ENCODE data around the gene PPP1R9B.
A peak's percentile ranks its signal among the peaks of the same experiment; 100 is the strongest.

PPP1R9B gene

DNA sequence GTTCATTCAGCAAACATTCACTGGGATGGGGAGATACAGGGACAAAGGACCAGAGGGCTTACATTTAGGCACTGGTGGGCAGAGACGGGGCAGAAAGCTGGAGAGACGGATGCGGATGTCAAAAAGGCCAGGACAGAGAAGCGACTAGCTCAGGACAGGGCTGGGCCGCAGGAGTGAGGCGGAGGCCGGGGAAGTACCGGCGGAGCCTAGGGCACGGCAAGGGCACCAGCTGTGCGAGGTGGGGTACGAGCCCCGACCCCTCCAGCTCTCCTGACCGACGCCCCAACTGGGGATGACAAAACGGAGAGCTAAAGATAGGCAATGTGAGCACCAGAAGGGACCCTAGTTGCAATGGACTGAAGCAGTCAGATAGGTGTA lies 11.4 kb upstream of the PPP1R9B start:
- DNase-seq = no peak

DNA sequence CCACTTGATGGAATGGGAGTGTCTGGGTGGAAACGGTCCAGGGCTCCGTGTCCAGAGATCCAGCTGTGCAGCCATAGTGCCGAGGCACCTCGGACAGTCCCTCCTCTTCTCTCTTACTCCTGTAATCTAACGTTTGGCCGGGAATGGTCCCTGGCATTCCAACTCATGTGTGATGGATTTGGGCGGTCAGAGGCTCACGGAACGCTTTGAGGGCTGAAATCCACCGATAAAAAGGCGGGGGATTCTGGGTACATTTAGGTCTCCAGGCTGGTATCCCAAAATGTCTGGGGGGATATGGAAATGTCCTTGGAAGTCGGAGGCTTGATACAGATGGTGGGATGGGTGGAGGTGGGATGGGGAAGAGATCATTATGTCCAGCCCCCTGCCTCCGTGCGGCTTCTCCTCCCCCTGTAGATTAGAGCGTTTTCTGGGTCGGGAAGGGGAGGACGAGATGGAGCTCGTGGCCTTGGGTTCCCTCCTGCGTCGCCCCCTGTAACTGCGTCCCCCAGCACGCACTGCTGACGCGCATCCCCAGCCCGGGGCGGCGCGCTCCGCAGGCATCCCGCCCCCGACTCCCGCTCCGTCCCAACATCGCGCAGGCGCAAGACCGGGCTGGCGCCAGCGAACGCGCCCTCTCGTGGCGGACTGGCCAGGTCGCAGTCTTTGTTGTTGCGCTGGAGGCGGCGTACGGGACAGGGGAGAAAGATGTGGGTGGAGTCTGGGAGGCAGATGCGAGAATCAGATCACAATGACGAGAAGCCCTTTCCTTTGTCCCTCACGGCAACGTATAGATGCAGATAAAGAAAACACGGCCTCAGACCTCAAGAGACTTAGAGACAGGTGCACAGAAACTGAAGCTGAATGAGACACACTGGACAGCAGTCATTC lies 10.8 kb upstream of the PPP1R9B start:
- DNase-seq = peak in 57 of 58 donors; percentile 68 to 93 (median 86)

DNA sequence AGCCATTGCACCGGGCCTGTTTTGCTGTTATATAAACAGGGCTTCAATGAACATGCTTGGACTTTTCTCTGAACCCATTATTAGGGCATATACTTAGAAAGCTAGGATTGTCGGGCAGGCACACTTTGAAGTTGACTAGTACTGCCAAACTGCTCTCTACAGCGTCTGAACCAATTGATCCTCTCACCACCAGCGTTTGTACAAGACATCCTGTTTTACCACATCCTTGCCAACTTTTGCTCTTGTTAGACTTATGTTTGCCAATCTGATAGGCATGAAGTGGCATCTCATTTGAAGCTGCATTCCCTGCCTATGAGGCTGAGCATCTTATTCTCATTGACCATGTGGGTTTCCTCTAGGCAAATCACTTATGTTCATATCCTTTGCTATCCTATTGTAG lies 7.4 kb upstream of the PPP1R9B start:
- no peak for DNase-seq

DNA sequence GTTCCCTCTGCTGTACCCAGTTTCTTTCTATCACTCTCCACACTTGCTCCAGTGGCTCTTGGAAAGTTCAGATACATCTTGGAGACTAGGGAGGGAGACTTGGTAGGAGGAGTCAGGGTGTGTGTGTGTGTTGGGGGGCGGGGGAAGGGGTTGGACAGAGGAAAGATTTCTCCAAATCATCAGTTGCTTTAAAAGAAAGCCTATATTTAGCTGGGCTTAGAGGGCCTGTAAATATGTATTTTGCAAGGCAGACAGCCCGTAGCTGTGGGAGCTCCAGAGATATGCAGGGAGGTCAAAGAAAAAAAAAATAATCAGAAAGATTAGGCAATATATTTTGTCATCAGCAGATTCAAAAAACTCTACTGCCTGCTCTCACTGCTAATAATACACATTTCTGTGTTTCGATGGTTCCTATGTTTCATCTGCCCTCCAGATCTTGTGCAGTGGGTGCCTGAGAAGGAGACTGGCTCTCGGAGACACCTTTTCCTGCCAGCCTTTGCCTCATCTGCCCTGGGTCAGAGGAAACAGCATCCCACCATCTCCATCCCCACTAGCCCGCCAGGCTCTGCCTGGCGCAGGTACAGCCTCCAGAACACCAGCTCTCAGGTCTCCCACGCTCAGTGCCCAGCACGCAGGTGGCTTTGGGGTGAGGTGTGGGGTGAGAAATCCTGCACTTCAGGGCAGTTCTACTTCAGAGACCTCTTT lies 4.8 kb upstream of the PPP1R9B start:
- no peak for DNase-seq

DNA sequence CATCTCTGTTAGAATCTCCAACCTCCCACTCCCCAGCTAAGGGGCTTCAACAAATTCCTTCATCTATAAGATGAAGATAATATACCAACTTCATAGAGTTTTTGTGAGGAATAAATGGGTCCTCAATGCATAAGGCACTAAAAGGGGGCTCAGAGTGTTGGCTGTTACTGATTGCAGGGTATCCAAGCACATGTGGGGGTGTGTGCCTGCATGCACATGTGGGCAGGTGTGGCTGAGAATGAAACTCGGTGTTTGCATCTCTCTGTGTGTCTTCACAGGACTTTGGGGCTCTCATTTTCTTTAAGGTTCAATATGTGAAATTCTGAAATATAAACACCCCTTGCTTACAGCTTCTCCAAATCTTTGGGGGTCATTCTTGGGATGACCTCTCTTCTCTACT lies 4.1 kb upstream of the PPP1R9B start:
- DNase-seq = no peak

DNA sequence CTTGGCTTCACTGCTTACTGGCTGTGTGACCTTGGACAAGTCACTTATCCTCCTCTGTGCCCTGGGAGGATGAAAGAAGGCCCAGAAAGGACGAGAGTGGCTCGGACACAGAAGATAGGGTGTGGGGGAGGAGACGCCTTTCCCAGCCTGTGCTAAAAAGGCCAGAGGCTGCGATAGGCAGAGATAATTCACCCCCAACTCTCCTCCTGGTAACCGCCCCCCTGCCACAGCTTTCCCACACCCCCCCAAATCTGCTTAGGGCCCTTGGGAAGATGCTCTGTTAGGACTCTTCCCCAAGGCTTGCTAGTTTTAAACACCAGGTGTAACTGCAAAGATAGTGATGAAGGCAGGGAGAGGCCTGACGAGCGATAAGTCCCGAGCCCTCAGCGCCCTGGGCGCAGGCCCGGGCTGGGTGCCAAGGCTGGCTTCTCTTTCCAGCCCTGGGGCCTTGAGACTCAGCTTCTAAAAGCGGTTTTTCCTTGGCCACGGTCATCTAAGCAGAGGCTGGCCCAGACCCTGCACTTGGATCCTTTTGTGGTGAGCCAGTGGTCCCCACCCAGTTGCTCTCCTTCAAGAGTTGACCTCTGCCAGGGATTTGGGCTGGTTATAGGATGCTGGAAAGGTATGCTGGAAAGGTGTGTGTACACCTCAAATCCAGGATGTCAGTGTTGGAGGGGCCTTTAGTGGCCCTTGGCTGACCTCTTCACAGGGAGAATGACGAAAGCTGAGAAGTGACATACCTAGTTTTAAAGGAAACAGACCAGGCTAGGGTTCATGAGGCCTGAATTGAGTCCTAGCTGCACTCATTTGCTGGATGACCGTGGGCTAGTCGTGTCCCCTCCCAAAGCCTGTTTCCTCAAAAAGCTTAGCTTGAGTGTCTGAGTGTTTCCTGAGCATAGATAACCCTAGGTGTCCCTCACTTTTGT lies 3.4 kb upstream of the PPP1R9B start:
- DNase-seq = peak in 4 of 58 donors; percentile 17 to 30 (median 25)

DNA sequence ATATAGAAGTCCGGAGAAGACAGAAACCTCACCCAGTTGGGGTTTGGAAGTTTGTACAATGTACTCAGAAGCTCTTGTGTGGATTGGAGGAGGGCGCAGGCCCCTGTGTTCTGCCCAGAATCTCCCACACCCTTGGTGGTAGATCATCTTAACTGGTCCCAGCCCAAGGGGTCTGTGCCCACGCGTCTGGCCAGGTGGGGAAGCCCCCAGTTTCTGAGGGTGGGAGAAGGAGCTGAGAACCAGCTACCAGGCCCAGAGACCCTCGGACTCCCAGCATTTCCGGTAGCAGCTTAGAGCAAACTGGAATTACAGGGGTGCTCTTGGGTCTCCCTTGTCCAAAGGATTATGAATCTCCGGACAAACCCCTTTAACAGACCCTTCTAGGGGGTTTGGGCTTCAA lies 2.3 kb upstream of the PPP1R9B start:
- no peak for DNase-seq

DNA sequence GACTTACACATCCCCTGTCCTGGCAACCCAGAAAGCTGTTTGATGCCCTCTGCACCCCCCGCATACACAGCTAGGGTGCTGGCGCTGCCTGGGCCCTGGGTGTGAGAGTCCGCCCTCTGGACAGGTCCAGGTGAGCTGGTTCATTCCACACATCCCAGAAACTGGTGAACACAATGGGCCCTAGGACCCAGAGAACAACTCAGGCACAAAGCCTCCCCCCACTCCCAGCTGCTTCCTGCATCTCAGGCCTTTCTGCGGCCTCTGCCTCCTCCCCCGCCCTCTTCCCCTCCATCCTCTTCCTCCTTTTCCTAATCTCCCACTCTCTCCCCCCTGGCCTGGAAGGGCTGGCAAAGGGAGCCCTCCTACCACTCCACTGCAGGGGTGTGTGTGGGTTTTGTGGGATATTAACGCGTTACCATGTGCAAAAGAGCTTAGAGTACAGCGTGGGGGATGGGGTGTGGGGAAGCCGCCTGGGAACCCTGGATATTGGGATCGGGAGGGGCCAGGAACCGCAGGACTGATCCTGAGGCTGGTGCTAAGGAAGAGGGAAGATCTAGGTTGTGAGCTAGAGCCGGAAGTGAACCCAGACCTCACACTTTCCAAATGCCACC lies 1.6 kb upstream of the PPP1R9B start:
- DNase-seq = peak; percentile 34 to 92 (median 84)

DNA sequence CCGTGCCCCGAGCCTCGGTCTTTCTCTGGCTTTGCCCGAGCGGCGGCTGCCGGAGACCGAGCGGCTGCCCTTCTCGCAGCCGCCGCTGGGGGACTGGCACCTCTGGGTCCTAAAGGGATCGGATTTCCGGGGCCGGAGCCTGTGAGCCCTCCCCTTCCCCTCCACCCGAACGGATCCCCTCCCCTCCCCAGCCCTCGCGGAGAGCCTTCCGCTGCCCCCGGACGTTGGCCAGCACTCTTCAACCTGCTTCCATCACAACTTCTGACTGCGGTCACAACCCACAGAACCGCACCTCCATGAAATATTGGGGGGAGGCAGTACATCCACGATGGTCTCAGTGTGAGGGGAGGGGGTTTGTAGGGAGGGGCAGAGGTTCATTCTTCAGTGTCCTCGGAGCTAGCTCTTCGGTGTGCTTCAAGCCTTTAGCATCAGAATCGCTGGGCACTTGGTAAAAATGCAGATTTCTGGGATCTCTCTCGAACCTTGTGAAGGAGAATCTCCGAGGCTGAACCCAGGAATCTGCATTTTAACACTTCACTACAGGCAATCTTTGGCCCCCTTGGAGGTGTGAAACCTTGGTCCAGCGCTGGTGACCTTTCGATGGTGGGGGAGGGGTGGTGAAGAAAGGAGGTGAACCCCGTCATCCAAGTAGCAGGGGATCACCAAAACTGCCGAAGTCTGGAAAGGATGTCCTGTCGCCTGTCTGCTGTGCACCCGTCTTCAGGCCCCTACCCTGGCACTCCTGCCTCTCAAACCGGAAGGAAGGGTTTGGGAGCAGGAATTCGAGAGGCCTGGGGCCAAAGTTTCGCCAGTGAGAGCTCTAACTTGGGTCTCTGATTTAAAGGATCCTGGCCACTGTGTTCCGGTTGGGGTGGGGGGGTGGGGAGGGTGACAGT lies 812 bp upstream of the PPP1R9B start:
- peak; percentile 32 to 93 (median 84) for DNase-seq

DNA sequence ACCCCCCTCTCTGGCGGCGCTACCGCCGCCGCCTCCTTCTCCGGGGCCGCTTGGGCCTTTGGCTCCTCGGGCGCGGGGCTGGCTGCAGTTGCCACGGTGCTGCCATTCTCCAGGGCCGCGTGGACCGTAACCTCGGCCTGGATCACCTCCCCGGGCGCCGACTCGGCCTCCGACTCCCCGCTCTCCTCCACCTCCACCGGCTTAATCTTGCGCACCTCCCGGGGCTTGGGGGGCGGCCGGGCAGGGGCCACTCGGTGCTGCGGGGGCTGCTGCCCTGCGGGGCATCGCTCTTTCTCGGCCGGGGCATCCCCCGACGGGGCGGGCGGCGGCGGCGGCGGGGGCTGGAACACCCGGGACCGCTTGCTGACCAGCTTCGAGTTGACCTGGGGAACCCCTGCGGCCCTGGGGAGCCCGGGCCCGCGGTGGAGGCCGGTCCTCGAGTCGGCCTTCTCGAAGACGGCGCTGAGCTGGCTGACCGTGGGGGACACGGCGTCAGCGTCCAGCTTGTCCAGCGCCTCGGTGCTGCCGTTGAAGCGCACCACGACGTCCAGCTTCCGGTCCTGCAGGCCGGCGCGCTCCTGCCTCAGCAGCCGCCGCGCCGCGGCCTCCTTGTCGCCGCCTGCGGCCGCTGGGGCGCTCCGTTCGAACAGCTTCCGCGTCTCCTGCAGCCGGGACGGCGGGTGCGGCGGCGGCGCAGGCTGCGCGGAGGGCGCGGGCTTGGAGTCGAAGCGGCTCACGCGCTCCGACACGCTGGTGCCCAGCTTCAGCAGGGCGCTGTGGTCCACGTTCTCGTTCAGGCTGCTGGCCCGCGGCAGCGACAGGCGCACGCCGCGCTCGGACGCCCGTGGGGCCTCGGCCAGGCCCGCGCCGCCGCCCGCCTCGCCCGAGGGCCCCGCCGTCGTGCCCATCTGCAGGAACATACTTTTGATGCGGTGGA lies 792 bp downstream of the PPP1R9B start:
- DNase-seq = peak in 20 of 58 donors; percentile 7 to 54 (median 28)

DNA sequence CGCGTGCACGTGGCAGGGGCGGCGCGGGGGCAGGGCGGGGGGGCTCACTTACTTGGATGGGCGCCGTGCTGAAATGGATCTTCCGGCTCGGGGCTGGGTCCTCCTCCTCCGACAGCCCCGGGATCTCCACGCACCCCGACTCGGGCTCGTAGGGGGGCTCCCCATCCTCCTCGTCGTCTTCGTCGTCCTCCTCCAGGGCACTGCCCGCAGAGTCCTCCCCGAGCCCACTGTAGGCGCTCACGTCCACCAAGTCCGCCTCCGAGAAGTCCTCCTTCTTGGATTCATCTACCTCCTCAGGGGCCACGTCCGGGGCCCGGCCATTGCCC lies 1.4 kb downstream of the PPP1R9B start:
- DNase-seq = peak in 14 of 58 donors; percentile 26 to 67 (median 40)

DNA sequence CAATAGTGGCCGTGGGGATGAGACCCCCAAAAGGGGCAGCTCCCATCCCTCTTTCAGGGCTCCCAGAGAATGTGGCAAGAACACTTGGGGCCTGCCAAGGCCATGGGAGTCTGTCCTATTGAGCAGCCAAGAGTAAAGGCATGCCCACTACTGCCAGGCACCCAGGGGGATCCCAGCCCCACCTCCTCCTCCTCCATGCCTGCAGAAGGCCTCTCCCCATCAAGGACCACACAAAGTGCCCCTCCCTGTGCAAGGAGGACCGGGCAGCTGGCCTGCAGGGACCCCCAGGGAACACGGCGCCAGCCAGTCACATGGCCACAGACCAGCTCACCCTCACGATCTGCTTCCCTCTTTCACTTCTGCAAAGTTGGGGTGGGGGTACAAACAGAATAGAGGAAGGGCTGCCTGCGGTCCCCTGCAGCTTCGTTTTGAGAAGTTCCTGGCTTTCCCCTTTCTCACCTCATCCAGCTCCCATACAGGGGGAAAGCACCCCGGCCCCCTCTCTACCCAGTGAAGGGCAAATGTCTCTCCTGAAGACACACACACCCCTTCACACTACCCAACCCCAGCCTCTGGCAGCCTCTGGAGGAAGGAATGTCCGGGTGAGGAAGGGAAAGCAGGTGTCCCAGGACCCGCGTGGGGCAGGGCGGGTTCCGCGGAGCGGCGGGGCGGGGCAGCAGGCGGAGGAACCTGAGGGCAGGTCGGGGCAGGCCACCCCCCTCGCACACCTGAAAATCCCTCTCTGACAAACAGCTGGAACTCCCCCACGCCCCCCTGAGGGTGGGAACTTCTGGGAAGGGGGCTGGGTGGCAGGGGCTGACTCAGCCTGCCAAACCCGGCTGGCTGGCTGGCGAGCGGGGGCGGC lies 2.0 kb downstream of the PPP1R9B start:
- peak in 45 of 58 donors; percentile 28 to 86 (median 60) for DNase-seq

DNA sequence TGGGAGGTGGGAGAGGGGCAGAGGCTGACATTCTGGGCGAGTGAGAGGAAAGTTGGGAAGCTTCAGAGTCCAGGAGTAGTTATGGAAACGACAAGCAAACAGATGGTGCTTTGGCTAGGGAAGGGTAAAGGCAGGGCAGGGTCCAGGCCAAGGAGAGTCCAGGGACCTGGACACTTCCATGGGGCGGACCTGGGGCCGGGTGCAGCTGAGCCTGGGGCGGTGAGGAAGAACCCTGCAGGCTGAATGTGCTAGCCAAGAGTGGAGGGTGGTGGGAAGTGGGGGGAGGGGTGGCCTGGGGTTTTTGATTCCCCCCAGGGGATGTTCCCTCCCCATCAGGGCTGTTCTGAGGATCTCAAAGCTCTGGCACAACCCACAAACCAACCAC lies 2.6 kb downstream of the PPP1R9B start:
- DNase-seq = peak in 12 of 58 donors; percentile 28 to 73 (median 64)

DNA sequence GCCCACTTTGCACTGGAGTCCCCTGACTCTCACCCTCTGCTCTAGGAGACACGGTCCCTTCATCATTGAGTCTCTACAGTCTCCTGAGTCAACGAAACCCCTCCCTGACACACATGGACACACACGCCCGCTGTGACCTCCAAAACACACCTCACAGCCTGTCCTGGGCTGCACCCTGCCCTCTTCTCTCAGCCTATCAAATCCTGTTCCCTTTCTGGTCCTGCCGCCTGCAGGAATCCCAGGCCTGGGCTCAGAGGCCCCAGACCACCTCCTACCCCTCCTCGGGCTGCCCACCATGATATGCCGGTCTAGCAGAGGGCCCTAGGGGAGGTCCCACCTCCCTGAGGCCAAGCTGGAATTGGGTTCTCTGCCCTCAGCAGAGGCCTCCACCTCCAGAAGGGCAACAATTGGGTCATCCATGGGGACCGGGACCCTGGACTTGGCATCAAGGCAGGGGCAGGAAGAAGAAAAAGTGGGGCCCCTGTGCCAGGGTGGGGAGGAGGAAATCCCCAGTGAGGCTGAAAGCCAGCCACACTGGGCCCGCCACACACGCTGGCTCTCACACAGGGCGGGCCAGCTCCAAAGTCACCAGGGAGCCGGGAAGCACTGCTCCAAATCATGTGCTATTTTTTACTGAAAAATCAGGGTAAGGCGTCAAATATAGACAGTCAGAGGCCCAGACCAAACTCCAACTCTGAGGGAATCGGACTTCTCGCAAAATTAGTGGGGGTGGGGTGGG lies 3.4 kb downstream of the PPP1R9B start:
- DNase-seq = peak in 10 of 58 donors; percentile 17 to 39 (median 30)

DNA sequence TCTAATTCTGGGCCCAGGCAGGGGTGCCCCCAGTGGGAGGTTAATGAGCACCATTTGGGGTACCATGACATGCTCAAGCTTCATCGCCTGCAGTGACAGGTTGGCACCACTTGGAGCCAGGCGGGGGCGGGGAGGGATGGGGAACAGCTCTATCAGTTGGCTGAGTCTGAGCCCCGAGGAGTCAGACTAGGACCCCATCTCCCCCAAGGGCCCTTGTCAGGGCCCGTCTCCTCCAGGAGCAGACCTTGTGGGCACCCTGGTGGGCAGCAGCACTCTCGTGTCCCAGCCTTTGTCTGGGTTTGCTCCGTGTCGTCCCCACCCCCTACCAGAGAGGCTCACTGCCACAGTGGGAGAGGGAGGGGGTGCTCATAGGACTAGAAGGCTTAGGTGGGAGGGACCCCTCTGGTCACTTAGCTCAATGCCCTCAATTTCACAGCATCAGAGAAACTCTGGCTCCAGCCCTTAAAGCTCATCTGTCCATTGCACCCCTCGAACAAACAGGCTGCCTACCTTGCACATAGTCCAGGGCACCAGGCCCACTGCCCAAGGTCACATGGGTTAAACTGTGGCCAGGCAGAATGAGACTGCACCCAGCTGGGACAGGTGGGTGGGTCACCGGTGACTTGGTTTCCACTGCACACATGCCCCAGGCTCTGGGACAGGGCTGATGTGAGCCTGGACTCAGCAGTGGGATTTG lies 4.1 kb downstream of the PPP1R9B start:
- DNase-seq = peak in 5 of 58 donors; percentile 13 to 32 (median 22)

DNA sequence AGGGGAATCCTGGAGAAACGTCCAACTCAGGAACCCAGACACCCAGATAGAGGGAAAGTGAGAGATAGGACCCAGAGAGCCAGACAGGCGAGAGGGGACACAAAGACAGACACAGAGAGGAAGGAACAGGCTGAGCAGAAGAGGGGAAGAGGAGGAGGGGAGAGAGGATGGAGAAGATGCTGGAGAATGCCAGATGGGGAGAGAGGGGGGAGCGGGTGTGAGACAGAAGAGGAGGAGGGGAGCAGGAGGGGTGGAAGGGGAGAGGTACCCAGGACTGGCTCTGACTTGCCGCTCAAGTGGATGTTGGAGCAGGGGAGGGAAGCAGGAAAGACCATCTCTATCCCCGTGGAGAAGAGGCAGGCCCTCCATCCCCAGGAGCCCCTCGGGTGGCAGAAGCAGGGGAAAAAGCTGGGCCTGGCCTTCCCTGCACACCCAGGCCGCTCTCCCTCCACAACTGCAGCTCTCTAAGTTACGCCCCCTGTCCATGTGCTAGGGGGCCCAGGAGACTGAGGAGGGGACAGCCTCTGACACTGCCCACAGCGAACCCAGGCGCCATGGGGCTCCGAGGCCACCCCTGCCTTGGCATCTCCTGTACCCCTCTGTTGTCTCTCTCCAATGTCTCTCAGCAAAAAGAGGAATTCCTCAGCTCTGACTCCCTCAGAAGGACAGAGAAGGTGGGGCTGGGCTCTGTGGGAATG lies 4.8 kb downstream of the PPP1R9B start:
- DNase-seq = peak in 5 of 58 donors; percentile 14 to 26 (median 19)
